MCF 10A (cell line): ENCODE measurements around the gene SNX25. TPM values are rescaled to one million over a fixed set of nuclear protein-coding genes. Genes with fewer than 3 reads are reported as not detected.

Experiments
- BruUV-seq: library from RNA; stranded (reverse); fragments of 400-500 nt; replicated peaks from 2 replicates; lab custom pipeline; 2021; lab: Mats Ljungman, UMichigan
- CTCF ChIA-PET: fragments of 300-600 bp; sonication (Branson Sonifier 250); formaldehyde crosslinking; extraction: SDS; loops from one replicate; lab custom pipeline; 2021; ENCODE audit warnings: antibody characterized with exemption, inconsistent platforms; lab: Yijun Ruan, JAX
- POLR2A ChIA-PET: fragments of 300-600, 350-650 bp; sonication (Branson Sonifier 250); formaldehyde crosslinking; extraction: SDS; loops from one replicate; lab custom pipeline; 2020; ENCODE audit warnings: antibody characterized with exemption, inconsistent platforms; lab: Yijun Ruan, JAX
- DNase-seq: peaks from one replicate; pipeline ENCODE4 v3.0.0-alpha.2; 2018; ENCODE audit not compliant: unreplicated experiment
- H3K27ac Mint-ChIP-seq: one replicate; pipeline ENCODE4 v1.8.0; 2022; ENCODE audit warnings: mild to moderate bottlenecking, low read depth, mixed read lengths; ENCODE audit not compliant: unreplicated experiment
- H3K27me3 Mint-ChIP-seq: one replicate; pipeline ENCODE4 v1.8.0; 2022; ENCODE audit warnings: mixed read lengths; ENCODE audit not compliant: insufficient read depth, unreplicated experiment
- H3K36me3 Mint-ChIP-seq: one replicate; pipeline ENCODE4 v1.8.0; 2022; ENCODE audit warnings: mild to moderate bottlenecking, moderate library complexity, mixed read lengths; ENCODE audit not compliant: insufficient read depth, unreplicated experiment
- H3K4me1 Mint-ChIP-seq: one replicate; pipeline ENCODE4 v1.8.0; 2022; ENCODE audit warnings: mixed read lengths; ENCODE audit not compliant: insufficient read depth, unreplicated experiment
- H3K4me3 Mint-ChIP-seq: one replicate; pipeline ENCODE4 v1.8.0; 2022; ENCODE audit warnings: mild to moderate bottlenecking, moderate library complexity, mixed read lengths; ENCODE audit not compliant: unreplicated experiment
- H3K9me3 Mint-ChIP-seq: one replicate; pipeline ENCODE4 v1.8.0; 2022; ENCODE audit warnings: mixed read lengths; ENCODE audit not compliant: unreplicated experiment
- intact Hi-C: fragments of 100-400 bp; cut with micrococcal nuclease; formaldehyde crosslinking; loops from 2 replicates; pipeline ENCODE4 v1.14.1; 2022
- total RNA-seq: library from RNA; stranded (reverse); gene quantifications from 2 replicates; pipeline ENCODE4 v1.2.3, GENCODE V29; 2022
- TF ChIP-seq, protein P1 (sequence below): fragments of 200-600 bp; IDR thresholded peaks from one replicate; pipeline ENCODE4 v1.8.0; 2022; ENCODE audit warnings: antibody characterized with exemption, mild to moderate bottlenecking; ENCODE audit not compliant: unreplicated experiment

The SNX25 gene
- total RNA-seq, 1 experiment from 2014 or later = 10.5 TPM

- intact Hi-C loops = no loop called here
- Mint-ChIP-seq H3K27me3 (no peaks in the 10 kb centered on the region), H3K36me3 (no peaks in the 10 kb centered on the region), H3K4me1 (peaks cover 20% of the 10 kb centered on the region), H3K4me3 (no peak overlapping the region), H3K9me3 (peaks cover 8% of the 10 kb centered on the region), H3K27ac (no peak overlapping the region)
- CTCF ChIA-PET = interaction anchor here (0.7 to 1.2 kb wide), 2 partner anchors 33 to 38 kb away, joined by 4 read pairs; no protein-coding TSS in a partner anchor
- POLR2A ChIA-PET = no interaction called here
- TF ChIP-seq, protein P1, sequence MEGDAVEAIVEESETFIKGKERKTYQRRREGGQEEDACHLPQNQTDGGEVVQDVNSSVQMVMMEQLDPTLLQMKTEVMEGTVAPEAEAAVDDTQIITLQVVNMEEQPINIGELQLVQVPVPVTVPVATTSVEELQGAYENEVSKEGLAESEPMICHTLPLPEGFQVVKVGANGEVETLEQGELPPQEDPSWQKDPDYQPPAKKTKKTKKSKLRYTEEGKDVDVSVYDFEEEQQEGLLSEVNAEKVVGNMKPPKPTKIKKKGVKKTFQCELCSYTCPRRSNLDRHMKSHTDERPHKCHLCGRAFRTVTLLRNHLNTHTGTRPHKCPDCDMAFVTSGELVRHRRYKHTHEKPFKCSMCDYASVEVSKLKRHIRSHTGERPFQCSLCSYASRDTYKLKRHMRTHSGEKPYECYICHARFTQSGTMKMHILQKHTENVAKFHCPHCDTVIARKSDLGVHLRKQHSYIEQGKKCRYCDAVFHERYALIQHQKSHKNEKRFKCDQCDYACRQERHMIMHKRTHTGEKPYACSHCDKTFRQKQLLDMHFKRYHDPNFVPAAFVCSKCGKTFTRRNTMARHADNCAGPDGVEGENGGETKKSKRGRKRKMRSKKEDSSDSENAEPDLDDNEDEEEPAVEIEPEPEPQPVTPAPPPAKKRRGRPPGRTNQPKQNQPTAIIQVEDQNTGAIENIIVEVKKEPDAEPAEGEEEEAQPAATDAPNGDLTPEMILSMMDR = no peak
- no peak for DNase-seq
- no TSS peak for BruUV-seq
Observed at GRCh38 chr4:185221491-185221890, 12.1 kb downstream of the SNX25 start.

DNA sequence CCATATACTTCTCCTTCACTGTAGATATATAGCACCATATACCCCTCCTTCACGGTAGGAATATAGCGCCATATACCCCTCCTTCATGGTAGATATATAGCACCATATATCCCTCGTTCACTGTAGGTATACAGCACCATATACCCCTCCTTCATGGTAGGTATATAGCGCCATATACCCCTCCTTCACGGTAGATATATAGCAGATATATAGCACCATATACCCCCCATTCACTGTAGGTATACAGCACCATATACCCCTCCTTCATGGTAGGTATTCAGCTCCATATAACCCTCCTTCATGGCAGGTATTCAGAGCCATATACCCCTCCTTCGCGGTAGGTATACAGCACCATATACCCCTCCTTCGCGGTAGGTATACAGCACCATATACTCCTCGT is 12.5 kb downstream of the SNX25 start:
- Mint-ChIP-seq H3K9me3 (peaks cover 8% of the 10 kb centered on the region), H3K27ac (no peak overlapping the region), H3K36me3 (no peaks in the 10 kb centered on the region), H3K4me3 (no peak overlapping the region), H3K4me1 (peaks cover 16% of the 10 kb centered on the region), H3K27me3 (no peaks in the 10 kb centered on the region)
- CTCF ChIA-PET = no interaction called here
- TF ChIP-seq, protein P1 = no peak
- DNase-seq = no peak
- POLR2A ChIA-PET = no interaction called here
- BruUV-seq = no TSS peak
- intact Hi-C loops = no loop called here

- no peak for DNase-seq
- intact Hi-C loops = no loop called here
- POLR2A ChIA-PET = interaction anchor here (0.7 kb wide), 1 partner anchor 9 kb away, joined by 5 read pairs; no protein-coding TSS in a partner anchor
- H3K27me3 Mint-ChIP-seq = no peaks in the 10 kb centered on the region
- TF ChIP-seq, protein P1 = no peak
- CTCF ChIA-PET = no interaction called here
- H3K9me3 Mint-ChIP-seq = peaks cover 8% of the 10 kb centered on the region
- BruUV-seq = no TSS peak
- H3K27ac Mint-ChIP-seq = no peak overlapping the region
- no peak overlapping the region for H3K4me3 Mint-ChIP-seq
- no peaks in the 10 kb centered on the region for H3K36me3 Mint-ChIP-seq
- H3K4me1 Mint-ChIP-seq = peaks cover 13% of the 10 kb centered on the region
Observed at GRCh38 chr4:185222598-185222997, 13.2 kb downstream of the SNX25 start.

DNA sequence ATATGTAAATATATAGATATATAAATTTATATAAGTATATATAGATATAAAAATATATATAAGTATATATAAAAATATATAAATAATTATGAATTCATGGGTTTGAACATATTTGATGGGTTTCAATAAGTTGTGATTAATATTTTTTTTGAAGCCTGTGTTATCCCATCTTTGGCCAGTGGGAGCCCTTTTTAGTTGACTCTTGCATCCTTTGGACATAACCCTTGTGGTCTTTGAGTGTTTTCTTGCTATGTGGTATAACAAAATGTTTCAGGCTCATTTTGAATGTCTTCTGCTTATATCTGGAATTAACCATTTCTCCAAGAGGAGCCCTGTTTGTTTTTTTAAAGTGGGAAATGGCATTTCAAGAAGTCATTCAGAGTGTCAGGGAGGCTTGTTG is 15.2 kb downstream of the SNX25 start:
- TF ChIP-seq, protein P1 = no peak
- H3K4me1 Mint-ChIP-seq = peaks cover 10% of the 10 kb centered on the region
- DNase-seq = no peak
- H3K36me3 Mint-ChIP-seq = no peaks in the 10 kb centered on the region
- H3K4me3 Mint-ChIP-seq = no peak overlapping the region
- ChIA-PET POLR2A (no interaction called here), CTCF (no interaction called here)
- H3K9me3 Mint-ChIP-seq = peaks cover 8% of the 10 kb centered on the region
- intact Hi-C loops = no loop called here
- H3K27me3 Mint-ChIP-seq = no peaks in the 10 kb centered on the region
- H3K27ac Mint-ChIP-seq = no peak overlapping the region
- BruUV-seq = no TSS peak
